K562 (cell line): ENCODE data around the gene UBXN6.

Experiments
- BMI1 ChIP-seq: fragments of 150-350 bp; IDR thresholded peaks from 2 replicates; pipeline ENCODE4 v1.6.1; 2014; ENCODE audit warnings: low read length
- POLR2A ChIP-seq: fragments of 450-650 bp; conservative IDR thresholded peaks from 2 replicates; pipeline ENCODE4 v1.6.1; 2016
- TCF15 ChIP-seq: fragments of 250-450 bp; sonication (Bioruptor Pico); IDR thresholded peaks from 2 replicates; pipeline ENCODE4 v1.8.0; 2022; ENCODE audit warnings: moderate library complexity, mild to moderate bottlenecking, inconsistent platforms
- ZBTB33 ChIP-seq: sonication (generic); formaldehyde crosslinking; IDR thresholded peaks from 2 replicates; pipeline ENCODE4 v1.8.1; 2023; ENCODE audit warnings: mild to moderate bottlenecking, missing genetic modification reagents

- no peak for TF ChIP-seq TCF15 (CRISPR knock-in tag)
- no peak for TF ChIP-seq POLR2A
- TF ChIP-seq BMI1, result no peak
- no peak for TF ChIP-seq ZBTB33 (CRISPR knock-in tag)
Measured at GRCh38 chr19:4477034-4477801, 19.6 kb upstream of the UBXN6 start.
